Activated CD8-positive, alpha-beta T cell treated with anti-CD3 and anti-CD28 coated beads, Interleukin-2, amount 10 ng/mL, durations not matched to agents 7 days and 5 days (primary cell): ENCODE measurements around the gene LAMB1. TPM values are rescaled to one million over a fixed set of nuclear protein-coding genes. Genes with fewer than 3 reads are reported as not detected.
"Not testable (repeated sequence)": the region's sequence is repeated elsewhere in the genome, so short reads cannot be mapped to it uniquely, and the experiment has no call there.

Experiments
- ATAC-seq: fragments of 150-1000 bp; cut with Tn5 transposase; one replicate; pipeline ENCODE4 v1.10.0; 2021; ENCODE audit warnings: moderate library complexity
- CTCF ChIA-PET: fragments of 350-600 bp; sonication (Branson Sonifier 250); formaldehyde crosslinking; loops from one replicate; lab custom pipeline; 2021; ENCODE audit warnings: antibody characterized with exemption; lab: Charles Lee
- POLR2A ChIA-PET: fragments of 350-600 bp; sonication (Branson Sonifier 250); formaldehyde crosslinking; loops from one replicate; lab custom pipeline; 2021; ENCODE audit warnings: antibody characterized with exemption; lab: Charles Lee
- DNase-seq: peaks from one replicate; pipeline ENCODE4 v3.0.0-alpha.2; 2020
- H3K27ac Mint-ChIP-seq: one replicate; pipeline ENCODE4 v1.8.0; 2021; ENCODE audit warnings: mild to moderate bottlenecking, mixed read lengths
- H3K27me3 Mint-ChIP-seq: one replicate; pipeline ENCODE4 v1.8.0; 2021; ENCODE audit warnings: low read depth, mixed read lengths
- H3K36me3 Mint-ChIP-seq: one replicate; pipeline ENCODE4 v1.8.0; 2021; ENCODE audit warnings: low read depth, mixed read lengths
- H3K4me1 Mint-ChIP-seq: one replicate; pipeline ENCODE4 v1.8.0; 2021; ENCODE audit warnings: low read depth, mixed read lengths
- H3K4me3 Mint-ChIP-seq: one replicate; pipeline ENCODE4 v1.8.0; 2021; ENCODE audit warnings: mild to moderate bottlenecking, mixed read lengths
- H3K9me3 Mint-ChIP-seq: one replicate; pipeline ENCODE4 v1.8.0; 2022; ENCODE audit warnings: mixed read lengths; ENCODE audit not compliant: insufficient read depth
- total RNA-seq, 2 experiments: library from RNA; stranded (reverse); gene quantifications; one replicate each; pipeline ENCODE4 v1.2.3, GENCODE V29; 2021

LAMB1 gene
- total RNA-seq, 2 experiments from 2014 or later = not detected

- no peak for DNase-seq
- Mint-ChIP-seq H3K9me3 (no peaks in the 10 kb centered on the region), H3K4me1 (peaks cover 17% of the 10 kb centered on the region), H3K4me3 (no peak overlapping the region), H3K27me3 (no peaks in the 10 kb centered on the region), H3K27ac (no peak overlapping the region), H3K36me3 (peaks cover 78% of the 10 kb centered on the region)
- ChIA-PET CTCF (interaction anchor here (0.9 kb wide), 1 partner anchor 43 kb away, joined by 3 read pairs; no protein-coding TSS in a partner anchor), POLR2A (no interaction called here)
- no peak for ATAC-seq
Observed at GRCh38 chr7:107917763-107918651, 85.0 kb downstream of the LAMB1 start.

DNA sequence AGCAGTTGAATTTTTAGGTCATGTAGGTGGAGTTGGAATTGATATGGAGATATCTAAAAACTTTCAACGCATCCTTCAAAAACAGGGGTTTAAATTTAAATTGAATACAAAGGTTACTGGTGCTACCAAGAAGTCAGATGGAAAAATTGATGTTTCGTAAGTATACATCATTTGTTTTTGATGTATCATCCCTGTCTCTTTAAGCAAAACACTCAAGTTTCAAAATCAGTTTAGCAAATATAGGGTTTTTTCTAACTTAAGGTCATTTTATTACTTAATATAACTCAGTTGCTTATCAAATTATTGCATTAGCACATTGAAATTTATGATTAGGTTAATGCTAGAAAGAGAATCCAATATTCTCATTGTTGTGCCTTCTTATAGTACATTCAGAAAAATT, 87.4 kb downstream of the LAMB1 start:
- H3K9me3 Mint-ChIP-seq = no peaks in the 10 kb centered on the region
- no peak overlapping the region for H3K27ac Mint-ChIP-seq
- H3K36me3 Mint-ChIP-seq = peaks cover 75% of the 10 kb centered on the region
- POLR2A ChIA-PET = no interaction called here
- H3K27me3 Mint-ChIP-seq = no peaks in the 10 kb centered on the region
- CTCF ChIA-PET = no interaction called here
- ATAC-seq (no peak), DNase-seq (no peak)
- no peak overlapping the region for H3K4me3 Mint-ChIP-seq
- H3K4me1 Mint-ChIP-seq = peaks cover 6% of the 10 kb centered on the region

- Mint-ChIP-seq H3K36me3 (peaks cover 73% of the 10 kb centered on the region), H3K4me1 (peaks cover 1% of the 10 kb centered on the region), H3K9me3 (no peaks in the 10 kb centered on the region), H3K27ac (no peak overlapping the region), H3K4me3 (no peak overlapping the region), H3K27me3 (no peaks in the 10 kb centered on the region)
- CTCF ChIA-PET = no interaction called here
- no peak for DNase-seq
- POLR2A ChIA-PET = no interaction called here
- no peak for ATAC-seq
Observed at GRCh38 chr7:107914831-107915230, 88.1 kb downstream of the LAMB1 start.

- ATAC-seq = no peak
- H3K27me3 Mint-ChIP-seq = no peaks in the 10 kb centered on the region
- peaks cover 75% of the 10 kb centered on the region for H3K36me3 Mint-ChIP-seq
- no peak overlapping the region for H3K4me3 Mint-ChIP-seq
- H3K4me1 Mint-ChIP-seq = no peaks in the 10 kb centered on the region
- no peak for DNase-seq
- no peak overlapping the region for H3K27ac Mint-ChIP-seq
- POLR2A ChIA-PET = no interaction called here
- CTCF ChIA-PET = no interaction called here
- H3K9me3 Mint-ChIP-seq = no peaks in the 10 kb centered on the region
Observed at GRCh38 chr7:107913851-107914250, 89.1 kb downstream of the LAMB1 start.

GRCh38 chr7:107911981-107912380, 91.0 kb downstream of the LAMB1 start:
- Mint-ChIP-seq H3K36me3 (peaks cover 70% of the 10 kb centered on the region), H3K27ac (no peak overlapping the region), H3K9me3 (no peaks in the 10 kb centered on the region), H3K4me3 (no peak overlapping the region), H3K27me3 (no peaks in the 10 kb centered on the region), H3K4me1 (no peaks in the 10 kb centered on the region)
- POLR2A ChIA-PET = interaction anchor here (0.6 kb wide), 1 partner anchor 9 kb away, joined by 4 read pairs; no protein-coding TSS in a partner anchor
- CTCF ChIA-PET = no interaction called here
- no peak for ATAC-seq
- no peak for DNase-seq

DNA sequence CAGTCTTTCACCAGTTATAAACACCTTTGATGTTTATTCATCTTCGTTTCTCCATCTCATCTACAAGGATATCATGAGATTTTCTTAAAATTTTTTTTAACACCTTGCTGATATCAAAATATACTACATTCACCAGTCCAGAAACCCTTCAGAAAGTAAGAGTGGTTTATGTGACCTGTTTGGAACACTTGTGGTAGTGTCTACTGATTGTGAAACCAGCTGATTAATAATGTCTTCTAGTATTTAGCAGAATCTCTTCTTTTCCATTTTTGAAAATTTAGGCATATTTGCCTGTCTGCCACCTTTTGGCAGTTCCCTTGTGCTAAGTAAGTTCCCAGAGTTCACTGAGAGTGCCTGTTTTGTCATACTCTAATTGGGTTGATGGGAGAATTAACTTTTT, 93.5 kb downstream of the LAMB1 start:
- no peaks in the 10 kb centered on the region for H3K4me1 Mint-ChIP-seq
- no peak for DNase-seq
- no peak for ATAC-seq
- H3K27ac Mint-ChIP-seq = no peak overlapping the region
- H3K27me3 Mint-ChIP-seq = no peaks in the 10 kb centered on the region
- peaks cover 72% of the 10 kb centered on the region for H3K36me3 Mint-ChIP-seq
- no peaks in the 10 kb centered on the region for H3K9me3 Mint-ChIP-seq
- CTCF ChIA-PET = no interaction called here
- H3K4me3 Mint-ChIP-seq = no peak overlapping the region
- POLR2A ChIA-PET = no interaction called here

DNA sequence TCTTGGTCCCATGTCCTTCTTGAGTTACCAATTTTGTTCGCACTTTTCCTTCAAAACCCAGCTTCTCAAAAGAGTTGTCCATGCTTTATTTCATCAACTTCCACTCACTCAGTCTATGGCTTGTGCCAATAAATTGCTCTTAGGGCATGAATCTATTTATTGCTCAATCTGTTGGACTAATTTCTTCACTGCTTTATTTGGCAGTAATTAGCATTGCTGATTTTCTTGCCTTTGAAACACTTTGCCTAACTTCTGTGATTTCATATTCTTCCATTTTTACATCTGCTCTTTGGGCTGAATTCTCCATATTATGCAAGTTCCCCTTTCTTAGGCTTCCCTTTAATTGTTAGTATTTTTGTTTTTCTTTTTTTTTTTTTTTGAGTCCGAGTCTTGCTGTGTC, 95.2 kb downstream of the LAMB1 start:
- H3K36me3 Mint-ChIP-seq = peaks cover 66% of the 10 kb centered on the region
- H3K27ac Mint-ChIP-seq = no peak overlapping the region
- H3K4me1 Mint-ChIP-seq = no peaks in the 10 kb centered on the region
- CTCF ChIA-PET = no interaction called here
- POLR2A ChIA-PET = no interaction called here
- H3K4me3 Mint-ChIP-seq = no peak overlapping the region
- H3K27me3 Mint-ChIP-seq = no peaks in the 10 kb centered on the region
- no peaks in the 10 kb centered on the region for H3K9me3 Mint-ChIP-seq
- no peak for ATAC-seq
- DNase-seq = no peak

- H3K4me1 Mint-ChIP-seq = peaks cover 2% of the 10 kb centered on the region
- CTCF ChIA-PET = no interaction called here
- DNase-seq = no peak
- H3K27me3 Mint-ChIP-seq = no peaks in the 10 kb centered on the region
- H3K27ac Mint-ChIP-seq = no peak overlapping the region
- H3K4me3 Mint-ChIP-seq = no peak overlapping the region
- POLR2A ChIA-PET = no interaction called here
- no peaks in the 10 kb centered on the region for H3K9me3 Mint-ChIP-seq
- peaks cover 38% of the 10 kb centered on the region for H3K36me3 Mint-ChIP-seq
- ATAC-seq = no peak
Observed at GRCh38 chr7:107902381-107902780, 100.6 kb downstream of the LAMB1 start.

DNA sequence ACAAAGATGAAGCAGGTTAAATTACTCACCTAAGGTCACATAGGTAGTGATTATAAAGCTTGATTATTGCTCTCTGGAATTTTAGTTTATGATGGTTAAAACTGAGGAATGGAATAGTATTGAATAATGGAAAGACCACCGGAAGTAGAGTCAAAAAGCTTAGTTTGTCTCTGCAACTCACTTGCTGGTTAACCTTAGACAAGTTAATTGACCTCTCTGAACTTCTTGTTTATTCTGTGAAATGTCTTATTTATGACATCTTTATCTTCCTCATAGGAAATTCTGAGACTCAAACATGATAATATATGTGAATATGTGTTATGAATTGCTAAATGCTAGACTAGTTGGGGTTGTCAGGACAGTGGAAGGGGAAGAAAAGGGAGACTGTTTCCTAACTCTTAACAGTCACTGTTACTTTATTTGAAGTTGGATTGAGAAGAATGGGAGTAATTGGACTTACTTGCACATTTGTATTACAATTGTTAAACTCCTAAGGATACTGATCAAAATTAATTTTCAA, 102.4 kb downstream of the LAMB1 start:
- Mint-ChIP-seq H3K4me3 (no peak overlapping the region), H3K27me3 (no peaks in the 10 kb centered on the region), H3K27ac (no peak overlapping the region), H3K9me3 (no peaks in the 10 kb centered on the region), H3K36me3 (peaks cover 38% of the 10 kb centered on the region), H3K4me1 (peaks cover 4% of the 10 kb centered on the region)
- ChIA-PET POLR2A (interaction anchor here (0.6 kb wide), 1 partner anchor 33 kb away, joined by 4 read pairs; no protein-coding TSS in a partner anchor), CTCF (interaction anchor here (1.2 to 1.3 kb wide), 2 partner anchors 20 to 158 kb away, joined by 3 read pairs; no protein-coding TSS in a partner anchor)
- no peak for DNase-seq
- no peak for ATAC-seq

DNA sequence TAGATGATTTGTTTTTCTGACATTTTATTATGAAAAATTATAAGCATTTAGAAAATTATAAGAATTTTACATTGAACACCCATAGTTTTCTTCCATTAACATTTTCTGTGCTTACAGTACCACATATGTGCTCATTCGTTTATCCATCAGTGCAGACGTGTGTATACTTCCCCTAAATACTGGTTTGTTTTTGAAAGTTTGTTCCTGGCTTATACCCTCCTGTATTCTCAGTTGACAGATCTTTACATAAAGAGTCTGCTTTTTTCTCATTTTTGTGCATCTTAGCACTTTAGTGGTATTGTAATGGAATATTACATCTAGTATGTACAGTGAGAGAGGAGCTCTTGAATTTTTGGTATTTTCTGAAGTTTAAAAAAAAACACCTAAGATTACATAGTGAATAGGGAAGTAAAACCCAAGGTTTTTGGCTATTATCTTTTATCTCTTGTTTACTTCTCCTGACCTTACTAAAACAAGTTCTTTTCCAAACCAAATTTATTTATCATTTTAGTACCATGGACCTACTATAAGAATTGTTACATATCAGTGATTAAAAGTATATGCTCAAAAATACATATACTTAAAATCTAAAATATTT, 103.9 kb downstream of the LAMB1 start:
- peaks cover 13% of the 10 kb centered on the region for H3K4me1 Mint-ChIP-seq
- DNase-seq = no peak
- H3K4me3 Mint-ChIP-seq = no peak overlapping the region
- ChIA-PET POLR2A (no interaction called here), CTCF (interaction anchor here (1.1 to 1.2 kb wide), 2 partner anchors 18 to 24 kb away, joined by 3 read pairs; no protein-coding TSS in a partner anchor)
- H3K27me3 Mint-ChIP-seq = no peaks in the 10 kb centered on the region
- ATAC-seq = no peak
- H3K27ac Mint-ChIP-seq = no peak overlapping the region
- peaks cover 49% of the 10 kb centered on the region for H3K36me3 Mint-ChIP-seq
- H3K9me3 Mint-ChIP-seq = no peaks in the 10 kb centered on the region

DNA sequence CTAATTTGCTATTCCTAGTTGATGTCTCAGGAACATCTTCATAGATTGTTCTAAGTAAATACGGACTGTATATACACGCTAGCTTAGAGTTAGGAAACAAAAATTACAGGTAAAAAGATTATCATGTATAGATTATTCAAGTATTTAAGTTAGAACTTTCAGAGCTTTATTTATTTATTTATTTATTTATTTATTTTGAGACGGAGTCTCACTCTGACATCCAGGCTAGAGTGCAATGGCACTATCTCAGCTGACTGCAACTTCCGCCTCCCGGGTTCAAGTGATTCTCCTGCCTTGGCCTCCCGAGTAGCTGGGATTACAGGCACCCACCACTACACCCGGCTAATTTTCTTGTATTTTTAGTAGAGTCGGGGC, 110.6 kb downstream of the LAMB1 start:
- H3K9me3 Mint-ChIP-seq, DNase-seq, H3K27me3 Mint-ChIP-seq, POLR2A ChIA-PET, ATAC-seq: not testable (repeated sequence)
- CTCF ChIA-PET = interaction anchor here (0.9 to 1.9 kb wide), 2 partner anchors 12 to 253 kb away, joined by 4 to 5 read pairs; no protein-coding TSS in a partner anchor
- Mint-ChIP-seq H3K4me3 (peak overlapping the region; percentile 88), H3K27ac (peak overlapping the region; percentile 95), H3K36me3 (peaks cover 35% of the 10 kb centered on the region), H3K4me1 (peaks cover 34% of the 10 kb centered on the region)
